HPDE6-E6E7 (cell line): ENCODE results near the gene CIDEC.

Experiments used
- DNase-seq: peaks from one replicate; pipeline ENCODE4 v3.0.0; 2011; ENCODE audit warnings: missing footprints; ENCODE audit errors: extremely low spot score

Gene CIDEC

DNA sequence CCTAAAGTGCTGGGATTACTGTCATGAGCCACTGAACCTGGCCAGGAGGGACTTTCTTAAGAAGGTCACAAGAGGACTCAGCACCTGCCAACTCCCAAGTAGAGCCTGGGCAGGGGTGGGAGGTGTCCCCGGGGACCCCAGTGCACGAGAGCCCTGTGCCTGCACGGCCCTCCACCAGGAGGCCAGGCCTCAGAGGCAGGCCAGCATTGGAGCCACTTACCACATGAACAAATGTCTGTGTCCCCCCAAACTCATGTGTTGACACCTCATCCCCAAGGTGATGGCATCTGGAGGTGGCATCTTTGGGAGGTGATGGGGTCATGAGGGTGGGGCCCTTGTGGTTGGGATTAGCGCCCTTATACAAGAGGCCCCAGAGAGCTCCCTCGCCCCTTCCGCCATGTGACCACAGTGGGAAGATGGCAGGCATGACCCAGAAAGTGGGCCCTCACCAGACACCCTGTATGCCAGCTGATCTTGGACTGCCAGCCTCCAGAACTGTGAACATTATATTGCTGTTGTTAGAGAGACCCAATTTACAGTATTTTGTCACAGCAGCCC lies 33.0 kb downstream of the CIDEC start:
- no peak for DNase-seq

DNA sequence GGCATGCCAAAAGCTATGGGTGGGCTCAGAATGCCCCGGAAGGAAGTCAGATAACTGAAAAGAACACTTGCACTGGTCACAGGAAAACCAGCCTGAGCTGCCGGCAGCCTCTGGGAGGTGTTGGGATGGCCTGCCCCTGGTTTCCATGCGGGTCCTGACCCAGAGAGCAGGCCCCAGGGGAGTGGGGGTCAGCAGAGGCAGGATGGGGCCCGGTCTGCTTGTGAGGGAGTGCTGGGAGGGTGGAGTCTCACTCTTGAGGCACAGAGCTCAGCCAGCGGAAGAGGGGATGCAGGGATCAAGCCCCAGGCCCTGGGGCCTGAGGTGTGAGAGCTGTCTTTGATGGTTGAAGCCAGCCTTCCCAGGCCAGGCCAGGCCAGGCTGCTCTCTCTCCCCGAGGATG lies 33.8 kb downstream of the CIDEC start:
- no peak for DNase-seq

- DNase-seq = peak; percentile 82
These were observed 36.2 kb downstream of the CIDEC start, which contains the start of gene RPUSD3 for GRCh38 chr3:9843715-9844438. TSS of gene RPUSD3 (minus strand) at chr3:9844008. CDS start at chr3:9843990, 18 bp downstream.

DNA sequence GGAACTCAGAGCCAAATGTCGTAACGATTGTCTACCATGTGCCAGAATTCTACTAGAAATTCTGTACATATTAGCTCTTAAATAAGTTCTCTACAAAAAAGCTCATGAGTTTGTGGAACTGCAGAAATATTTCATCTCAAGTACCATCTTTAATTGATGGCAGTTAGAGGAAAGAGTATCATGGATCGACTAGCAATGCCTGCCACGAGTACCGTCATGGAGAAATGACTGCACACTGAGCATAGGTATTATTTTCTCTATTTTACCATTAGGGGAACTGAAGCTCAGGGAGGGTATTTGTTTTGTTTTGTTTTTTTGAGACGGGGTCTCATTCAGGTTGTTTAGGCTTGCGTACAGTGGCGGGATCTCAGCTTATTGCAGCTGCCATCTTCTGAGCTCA lies 39.0 kb downstream of the CIDEC start:
- no peak for DNase-seq

DNA sequence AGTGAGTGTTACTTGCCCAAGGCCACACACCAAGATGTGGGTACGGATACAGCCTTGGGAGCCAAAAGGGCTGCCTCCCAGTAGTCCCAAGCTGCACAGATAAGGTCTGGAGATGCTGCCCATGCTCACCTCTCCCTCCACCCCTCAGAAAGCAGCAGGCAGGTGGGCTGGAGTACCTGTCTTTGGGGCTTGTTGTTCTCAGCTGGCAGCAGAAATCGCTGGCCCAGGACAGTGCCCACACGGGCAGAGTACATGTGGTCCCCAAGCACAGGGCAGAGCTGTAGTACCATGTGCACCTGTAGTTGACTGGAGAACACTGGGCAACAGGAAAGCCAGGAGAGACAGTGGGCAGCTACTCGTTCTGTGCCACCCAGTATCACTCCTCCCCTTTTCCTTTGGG lies 41.2 kb downstream of the CIDEC start:
- DNase-seq = no peak

GRCh38 chr3:9837701-9838582 lies 42.1 kb downstream of the CIDEC start:
- no peak for DNase-seq

GRCh38 chr3:9834520-9835380 lies 45.3 kb downstream of the CIDEC start:
- no peak for DNase-seq

GRCh38 chr3:9833078-9833477 lies 47.0 kb downstream of the CIDEC start:
- no peak for DNase-seq

DNA sequence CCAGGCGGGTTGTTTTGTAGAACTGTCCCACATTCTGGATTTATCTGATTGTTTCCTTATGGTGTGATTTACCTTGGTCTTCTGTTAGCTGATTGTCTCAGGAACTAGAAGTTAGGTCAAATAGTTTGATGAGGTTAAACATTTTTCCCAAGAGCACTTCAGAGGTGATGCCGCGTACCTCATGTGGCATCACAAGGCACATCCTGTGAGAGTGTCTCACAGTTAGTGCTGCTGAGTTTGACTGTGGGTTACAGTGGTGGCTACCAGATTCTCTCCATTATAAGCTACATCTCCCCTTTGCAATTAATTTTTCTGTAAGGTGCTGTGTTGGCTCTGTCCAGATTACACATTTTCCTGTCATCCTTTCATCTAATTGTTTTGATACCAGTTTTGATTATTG lies 48.8 kb downstream of the CIDEC start:
- DNase-seq = no peak

DNA sequence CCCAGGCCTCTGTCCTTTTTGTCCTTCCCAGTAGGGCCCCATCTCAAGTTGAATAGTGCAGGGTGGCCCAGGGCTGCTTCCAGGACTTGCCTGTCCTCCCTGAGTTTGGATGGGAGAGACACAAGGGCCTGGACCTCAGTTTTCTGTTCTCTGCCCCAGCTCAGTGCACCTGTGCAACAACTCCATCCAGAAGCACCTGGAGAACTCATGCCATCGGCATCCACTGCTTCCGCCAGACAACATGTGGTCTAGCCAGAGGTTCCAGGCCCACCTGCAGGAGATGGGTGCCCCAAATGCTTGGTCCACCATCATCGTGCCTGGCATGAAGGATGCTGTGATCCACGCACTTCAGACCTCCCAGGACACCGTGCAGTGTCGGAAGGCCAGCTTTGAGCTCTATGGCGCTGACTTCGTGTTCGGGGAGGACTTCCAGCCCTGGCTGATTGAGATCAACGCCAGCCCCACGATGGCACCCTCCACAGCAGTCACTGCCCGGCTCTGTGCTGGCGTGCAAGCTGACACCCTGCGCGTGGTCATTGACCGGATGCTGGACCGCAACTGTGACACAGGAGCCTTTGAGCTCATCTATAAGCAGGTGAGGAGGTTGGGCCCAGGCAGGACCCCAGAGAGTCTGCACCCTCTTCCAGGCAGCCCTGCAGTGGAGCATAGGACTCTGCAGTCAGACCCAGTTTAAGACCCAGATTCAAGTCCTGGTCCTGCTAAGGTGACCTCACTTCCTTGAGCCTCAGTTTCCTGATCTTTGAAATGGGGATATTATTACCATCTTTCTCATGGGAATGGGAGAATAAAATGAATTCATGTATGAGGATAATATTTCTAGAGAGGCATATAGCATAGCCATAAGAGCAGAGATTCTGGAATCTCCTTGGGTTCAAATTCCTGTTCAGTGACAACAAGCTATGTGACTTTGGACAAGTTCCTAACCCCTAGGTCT lies 51.0 kb downstream of the CIDEC start:
- DNase-seq = no peak

DNA sequence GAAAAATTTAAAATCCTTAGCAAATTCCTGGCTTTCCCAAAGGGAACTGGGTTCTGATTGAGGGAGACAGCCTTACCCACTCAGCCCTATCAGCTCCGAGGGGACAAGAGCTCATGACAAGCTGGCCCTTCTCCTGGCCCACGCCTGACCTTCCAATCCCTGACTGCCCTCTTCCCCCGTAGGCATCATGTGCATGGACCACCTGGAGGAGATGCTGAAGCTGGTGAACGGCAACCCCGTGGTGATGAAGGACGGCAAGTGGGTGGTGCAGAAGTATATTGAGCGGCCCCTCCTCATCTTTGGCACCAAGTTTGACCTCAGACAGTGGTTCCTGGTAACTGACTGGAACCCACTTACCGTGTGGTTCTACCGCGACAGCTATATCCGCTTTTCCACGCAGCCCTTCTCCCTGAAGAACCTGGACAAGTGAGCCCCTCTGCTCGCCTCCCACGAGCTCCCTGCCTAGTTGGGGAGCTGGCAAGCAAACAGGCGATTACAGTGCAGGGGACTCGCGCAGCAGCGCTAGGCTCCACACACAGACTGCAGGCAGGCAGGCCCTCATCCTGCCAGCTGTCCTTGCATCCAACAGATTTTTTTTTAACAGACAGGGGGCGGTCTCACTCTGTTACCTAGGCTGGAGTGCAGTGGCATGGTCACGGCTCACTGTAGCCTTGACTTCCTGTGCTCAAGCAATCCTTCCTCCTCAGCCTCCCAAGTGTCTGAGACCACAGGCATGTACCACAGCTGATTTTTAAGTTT lies 53.1 kb downstream of the CIDEC start:
- DNase-seq = no peak

DNA sequence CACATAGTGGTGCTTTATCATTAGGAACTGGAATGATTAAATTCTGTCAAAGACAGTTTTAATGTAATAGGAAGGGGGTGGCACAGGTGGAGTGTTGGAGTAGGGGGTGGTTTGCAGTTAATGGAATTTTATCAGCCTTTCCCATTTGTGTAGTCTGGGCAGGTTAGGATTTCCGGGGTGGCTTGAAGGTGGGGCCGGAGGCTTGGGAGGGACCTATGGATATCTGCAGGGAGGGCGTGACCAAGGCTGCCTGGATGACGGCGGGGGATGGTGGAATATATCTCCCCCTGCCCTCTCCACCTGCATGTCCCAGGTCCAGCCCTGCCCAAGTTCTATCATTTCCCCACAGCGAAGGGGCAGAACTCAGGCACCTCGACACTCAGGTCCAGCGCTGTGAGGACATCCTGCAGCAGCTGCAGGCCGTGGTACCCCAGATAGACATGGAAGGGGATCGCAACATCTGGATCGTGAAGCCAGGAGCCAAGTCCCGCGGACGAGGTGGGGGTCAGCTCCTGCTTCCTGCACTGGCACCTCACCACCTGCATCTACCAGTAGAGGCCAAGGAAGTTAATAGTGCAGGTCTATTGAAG lies 54.5 kb downstream of the CIDEC start:
- no peak for DNase-seq

DNA sequence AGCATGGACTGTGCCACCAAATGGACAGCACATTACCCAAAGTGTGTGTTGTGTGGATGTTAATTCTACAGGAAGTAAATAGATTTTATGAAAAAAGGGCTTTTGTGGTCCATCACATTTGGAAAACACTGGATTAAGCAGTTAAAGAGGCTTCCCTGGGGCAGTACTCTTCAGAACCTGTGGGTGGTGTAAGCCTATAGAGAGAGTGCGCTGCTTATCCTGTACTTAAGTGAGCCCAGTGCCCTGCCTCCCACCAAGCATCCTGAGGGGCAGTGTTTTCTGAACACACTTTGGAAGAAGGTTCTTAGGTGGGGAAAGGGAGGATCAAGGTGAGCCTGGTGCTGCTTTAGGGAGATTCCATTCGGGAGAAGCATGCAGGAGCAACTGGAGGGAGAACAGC lies 59.1 kb downstream of the CIDEC start:
- no peak for DNase-seq

GRCh38 chr3:9820543-9820942 lies 59.5 kb downstream of the CIDEC start:
- DNase-seq = no peak

DNA sequence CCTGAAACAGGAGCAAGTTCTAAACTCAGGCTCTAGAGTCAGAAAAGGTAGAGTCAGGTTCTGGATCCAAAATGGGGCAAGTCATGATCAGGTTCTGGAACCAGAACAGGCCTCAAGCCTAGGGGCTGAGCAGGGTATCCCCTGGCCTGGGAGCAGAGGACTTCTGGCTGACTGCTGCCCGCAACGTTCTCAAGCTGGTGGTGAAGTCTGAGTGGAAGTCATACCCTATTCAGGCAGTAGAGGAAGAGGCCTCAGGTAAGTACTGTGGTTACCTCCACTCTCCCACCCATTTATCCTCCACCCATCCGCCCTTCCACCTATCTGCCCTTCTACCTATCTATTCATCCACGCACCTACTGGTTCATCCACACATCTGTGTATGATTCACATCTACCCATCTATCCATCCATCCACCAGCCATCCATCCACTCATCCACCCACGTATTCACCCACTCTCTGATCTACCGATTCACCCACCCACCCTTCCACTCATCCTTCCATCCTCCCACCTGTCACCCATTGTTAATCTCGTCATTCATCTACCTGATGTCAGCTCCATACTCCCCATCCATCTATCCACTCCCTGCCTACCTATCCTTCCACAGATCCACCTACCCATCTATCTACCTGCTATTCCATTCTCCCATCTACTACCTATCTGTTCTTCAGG lies 61.3 kb downstream of the CIDEC start:
- DNase-seq = no peak

- no peak for DNase-seq
These were observed 62.6 kb downstream of the CIDEC start for GRCh38 chr3:9817436-9817835.
